NOMO-1 (cell line): ENCODE measurements around the gene AGBL2.
"Not testable (repeated sequence)": the region's sequence is repeated elsewhere in the genome, so short reads cannot be mapped to it uniquely, and the experiment has no call there.

Source experiments
- DNase-seq, 2 experiments: peaks; one replicate each; lab custom pipeline; 2025; ENCODE audit not compliant: unreplicated experiment in 2 of 2; lab: John Stamatoyannopoulos, UW

Gene AGBL2

DNA sequence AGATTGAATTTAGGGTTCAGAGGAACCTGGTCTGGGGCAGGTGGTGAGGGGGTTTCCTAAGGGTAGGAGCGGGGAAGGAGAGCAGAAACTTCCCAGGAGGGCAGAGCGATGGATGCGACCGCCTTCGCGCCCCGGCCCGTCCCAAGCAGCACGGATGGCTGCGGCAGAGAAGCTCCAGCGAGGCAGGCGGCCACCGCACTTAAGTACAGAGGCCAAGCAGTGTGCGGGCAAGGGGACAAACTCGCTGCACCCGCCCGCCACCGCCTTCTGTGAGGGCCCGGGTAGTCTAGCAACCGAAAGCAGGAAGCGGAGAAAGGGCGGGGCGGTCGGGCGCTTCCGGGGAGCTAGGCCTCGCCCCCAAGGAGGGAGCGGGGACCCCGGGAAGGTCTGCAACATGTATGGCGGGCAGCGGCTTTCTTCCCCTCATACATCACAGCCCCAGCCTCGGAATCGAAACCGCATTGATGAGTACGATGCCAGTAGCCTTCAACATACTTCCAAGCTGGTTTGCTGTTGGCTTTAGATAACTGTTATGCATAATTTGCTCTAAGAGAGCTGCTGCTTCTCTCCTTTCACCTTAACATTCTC lies at the start of gene AGBL2:
TSS of gene AGBL2 (minus strand) at position 288 of the 588 bp plus-strand sequence. CDS start 719 bp downstream, outside the sequence.
- DNase-seq, result peak; percentile 41 to 56

GRCh38 chr11:47759291-47759690 lies 44.1 kb upstream of the AGBL2 start:
- not testable (repeated sequence) for DNase-seq

DNA sequence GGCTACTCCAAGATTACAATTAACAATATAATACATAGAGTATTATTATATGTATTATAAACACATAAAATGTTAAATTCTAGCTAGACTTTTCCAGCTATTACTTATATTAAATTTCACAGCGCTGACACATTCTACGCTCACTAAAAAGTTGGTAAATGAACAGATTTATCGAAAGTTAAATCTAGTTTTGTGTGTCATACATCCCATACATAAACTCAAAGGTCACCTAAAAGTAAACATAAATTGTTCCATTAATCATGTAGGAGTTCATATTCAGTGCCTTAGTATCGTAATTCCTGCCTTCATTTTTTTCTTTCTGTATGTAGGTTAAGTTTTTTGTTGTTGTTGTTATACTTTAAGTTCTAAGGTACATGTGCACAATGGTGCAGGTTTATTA lies 41.0 kb upstream of the AGBL2 start:
- DNase-seq, result no peak

GRCh38 chr11:47750725-47751124 lies 35.6 kb upstream of the AGBL2 start:
- no peak for DNase-seq

- DNase-seq, result not testable (repeated sequence)
Observed at GRCh38 chr11:47742494-47742893, 27.3 kb upstream of the AGBL2 start.

DNA sequence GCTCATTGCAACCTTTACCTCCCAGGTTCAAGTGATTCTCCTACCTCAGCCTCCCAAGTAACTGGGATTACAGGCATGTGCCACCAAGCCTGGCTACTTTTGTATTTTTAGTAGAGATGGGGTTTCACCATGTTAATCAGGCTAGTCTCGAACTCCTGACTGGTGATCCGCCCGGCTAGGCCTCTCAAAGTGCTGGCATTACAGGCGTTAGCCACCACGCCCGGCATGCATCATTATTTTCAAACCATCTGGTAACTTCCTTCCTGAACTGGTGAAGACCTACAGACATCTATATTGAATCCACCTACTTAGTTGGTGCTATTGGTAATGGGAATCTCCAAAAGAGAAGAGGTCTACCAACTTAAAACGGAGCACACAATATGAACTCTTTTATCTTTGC lies 22.6 kb upstream of the AGBL2 start:
- not testable (repeated sequence) for DNase-seq

DNA sequence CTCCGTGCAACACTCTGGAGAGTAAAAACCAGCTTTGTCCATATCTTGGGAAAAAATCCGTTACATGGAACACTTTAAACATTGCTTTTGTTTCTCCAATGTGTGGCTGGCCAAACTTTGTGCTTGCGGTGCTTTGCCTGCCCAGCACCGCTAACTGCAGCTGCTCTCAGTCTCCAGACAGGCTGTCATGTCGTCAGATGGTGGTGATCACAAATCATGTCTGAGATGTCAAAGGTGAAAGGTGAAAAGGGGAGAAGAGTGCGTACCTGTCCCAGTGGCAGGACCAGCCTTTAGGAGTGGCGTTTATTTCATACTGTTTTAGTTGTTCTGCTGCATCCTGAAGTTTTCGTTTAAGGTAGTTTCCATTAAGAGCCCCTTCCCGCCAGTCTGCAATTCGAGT lies 17.1 kb upstream of the AGBL2 start:
- DNase-seq, result no peak

GRCh38 chr11:47731475-47731874 lies 16.3 kb upstream of the AGBL2 start:
- DNase-seq, result no peak

- DNase-seq, result no peak
Observed at GRCh38 chr11:47726878-47727514, 11.8 kb upstream of the AGBL2 start.

- no peak for DNase-seq
Observed at GRCh38 chr11:47726118-47726442, 10.9 kb upstream of the AGBL2 start.

DNA sequence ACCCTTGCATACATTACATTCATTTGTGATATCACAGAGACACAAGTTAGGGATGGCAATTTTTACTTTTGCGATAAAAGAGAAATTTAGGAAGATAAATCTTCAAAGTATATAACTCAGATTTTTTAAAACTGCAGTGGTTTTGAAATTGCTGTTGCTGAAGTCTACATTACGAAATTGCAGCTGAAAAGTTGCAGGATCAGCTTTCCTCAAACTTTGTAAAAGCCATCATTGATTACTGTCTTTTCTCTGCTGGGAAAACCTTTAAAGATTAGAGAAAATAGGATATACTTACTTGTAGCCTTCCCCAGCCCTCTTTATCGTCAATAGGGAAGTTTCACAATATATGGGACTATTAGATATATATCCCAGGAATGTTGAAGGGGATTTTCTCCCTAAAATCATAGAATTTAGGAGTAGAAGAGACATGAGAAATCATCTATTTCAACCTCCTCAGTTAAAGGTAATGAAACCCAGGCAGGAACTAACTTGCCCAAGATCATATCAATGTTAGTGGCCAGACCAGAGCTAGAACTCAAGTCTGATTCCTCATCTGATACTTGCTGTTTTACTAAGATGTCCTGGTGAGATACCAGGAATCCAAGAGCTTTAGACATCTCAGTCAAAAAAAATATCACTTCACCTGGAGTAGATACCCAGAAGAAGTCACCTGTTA lies 10.4 kb upstream of the AGBL2 start:
- no peak for DNase-seq

DNA sequence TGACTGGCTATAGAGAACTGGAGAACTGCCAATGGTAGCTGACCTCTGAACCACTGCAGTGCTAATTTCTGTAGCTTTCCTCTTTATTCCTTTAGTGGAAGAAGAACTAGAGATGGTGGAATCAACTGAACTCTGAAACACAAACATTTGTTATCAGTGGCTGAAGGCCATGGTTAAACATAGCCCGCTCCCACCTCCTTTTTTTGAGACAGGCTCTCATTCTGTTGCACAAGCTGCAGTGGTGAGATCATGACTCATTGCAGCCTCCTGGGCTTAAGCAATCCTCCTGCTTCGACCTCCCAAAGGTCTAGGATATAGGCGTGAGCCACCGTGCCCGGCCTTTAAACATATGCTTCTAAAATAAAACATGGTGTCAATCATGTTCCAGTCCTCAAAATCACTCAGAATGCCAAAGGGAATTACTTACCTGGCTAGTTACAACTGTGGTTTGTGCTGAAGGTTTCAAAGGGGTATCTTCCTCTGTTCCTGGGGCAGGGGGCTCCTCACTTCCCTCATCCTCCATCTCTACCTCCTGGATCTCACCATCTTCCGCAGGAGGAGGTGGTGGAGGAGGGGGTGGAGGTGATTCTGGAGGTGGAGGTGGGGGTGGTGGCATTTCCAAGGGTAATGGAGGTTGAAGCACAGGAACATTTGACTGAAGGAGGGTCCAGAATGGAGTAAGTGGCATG lies 9.0 kb upstream of the AGBL2 start:
- DNase-seq, result peak; percentile 45 to 50

- no peak for DNase-seq
Observed at GRCh38 chr11:47723041-47723440, 7.9 kb upstream of the AGBL2 start.

DNA sequence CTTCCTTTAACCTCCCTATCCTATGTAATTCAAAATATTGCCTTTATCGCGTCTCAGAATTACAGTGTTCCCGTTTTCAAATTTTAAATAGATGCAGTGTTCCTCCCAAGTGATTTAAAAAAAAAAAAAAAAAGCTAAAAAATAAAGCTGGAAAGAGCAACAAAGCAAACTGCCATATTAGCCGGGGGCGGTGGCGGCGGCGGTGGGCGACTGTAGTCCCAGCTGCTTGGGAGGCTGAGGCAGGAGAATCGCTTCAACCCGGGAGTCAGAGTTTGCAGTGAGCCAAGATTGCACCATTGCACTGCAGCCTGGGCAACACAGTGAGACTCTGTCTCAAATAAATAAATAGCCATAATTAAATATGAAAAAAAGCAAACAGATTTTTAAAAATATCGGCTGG lies 5.5 kb upstream of the AGBL2 start:
- DNase-seq, result no peak

- DNase-seq, result no peak
Observed at GRCh38 chr11:47716692-47717091, 1.5 kb upstream of the AGBL2 start.

DNA sequence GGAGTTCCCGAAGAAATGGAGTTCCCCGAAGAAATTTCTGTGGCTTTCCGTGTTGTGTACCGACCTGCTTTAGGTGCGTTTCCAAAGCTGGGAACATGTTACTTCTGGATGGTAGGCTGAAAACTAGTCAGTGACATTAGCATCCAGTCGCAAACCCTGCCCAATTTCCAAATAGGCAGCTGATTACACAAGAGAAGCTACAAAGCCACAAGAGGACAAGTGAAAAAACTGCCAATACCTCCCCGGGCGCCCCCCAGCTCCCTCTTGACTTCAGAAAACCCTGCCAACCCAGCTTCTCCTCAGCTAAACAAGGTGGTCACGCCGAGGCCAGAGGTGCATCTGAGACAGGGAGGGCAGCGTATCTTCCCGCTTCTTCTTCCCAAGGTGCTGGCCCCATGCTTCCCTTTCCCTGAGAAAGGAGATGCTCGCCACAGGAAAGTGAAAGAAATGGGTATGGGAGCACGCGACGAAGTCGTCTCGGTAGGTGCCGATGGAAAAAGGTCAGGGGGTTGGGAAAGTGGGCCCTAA lies 551 bp downstream of the AGBL2 start:
- peak; percentile 14 to 23 for DNase-seq

DNA sequence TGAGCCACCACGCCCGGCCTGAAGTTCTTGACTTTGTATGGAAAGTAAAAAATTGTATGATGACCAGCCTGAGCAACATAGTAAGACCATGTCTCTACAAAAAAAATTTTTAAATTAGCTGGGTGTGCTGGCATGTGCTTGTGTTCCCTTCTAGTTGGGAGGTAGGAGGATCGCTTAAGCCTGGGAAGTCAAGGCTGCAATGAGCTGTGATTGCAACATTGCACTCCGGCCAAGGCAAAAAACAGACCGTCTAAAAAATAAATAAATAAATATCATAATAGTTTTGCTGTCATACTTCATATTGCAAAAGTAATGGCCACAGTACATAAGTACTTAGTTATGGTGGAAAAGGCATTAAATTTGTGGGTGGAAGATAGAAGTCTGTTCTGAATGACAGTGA lies 3.4 kb downstream of the AGBL2 start:
- DNase-seq, result no peak

- no peak for DNase-seq
Observed at GRCh38 chr11:47711225-47711624, 3.9 kb downstream of the AGBL2 start.

- not testable (repeated sequence) for DNase-seq
Observed at GRCh38 chr11:47707275-47707786, 7.8 kb downstream of the AGBL2 start.

DNA sequence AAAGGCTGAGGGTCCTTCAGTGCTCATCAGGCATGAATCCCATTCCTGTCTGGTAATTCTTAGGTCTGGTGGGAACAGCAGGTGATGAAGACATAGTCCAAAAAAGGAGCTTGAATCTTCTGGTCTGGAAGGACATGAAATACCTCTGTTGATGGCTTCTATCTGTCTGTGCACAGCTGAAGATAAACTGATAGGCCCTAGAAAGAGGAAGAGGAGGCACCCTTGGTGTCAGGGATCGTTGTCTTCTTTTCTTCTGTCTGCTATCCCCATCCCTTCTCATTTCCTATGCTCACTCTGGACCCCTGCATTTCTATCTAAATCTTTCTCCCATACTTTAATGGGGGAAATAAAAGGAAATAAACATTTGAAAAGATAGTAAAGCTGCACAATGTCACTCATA lies 9.4 kb downstream of the AGBL2 start:
- DNase-seq, result peak in 1 of 2 experiments; percentile 24

DNA sequence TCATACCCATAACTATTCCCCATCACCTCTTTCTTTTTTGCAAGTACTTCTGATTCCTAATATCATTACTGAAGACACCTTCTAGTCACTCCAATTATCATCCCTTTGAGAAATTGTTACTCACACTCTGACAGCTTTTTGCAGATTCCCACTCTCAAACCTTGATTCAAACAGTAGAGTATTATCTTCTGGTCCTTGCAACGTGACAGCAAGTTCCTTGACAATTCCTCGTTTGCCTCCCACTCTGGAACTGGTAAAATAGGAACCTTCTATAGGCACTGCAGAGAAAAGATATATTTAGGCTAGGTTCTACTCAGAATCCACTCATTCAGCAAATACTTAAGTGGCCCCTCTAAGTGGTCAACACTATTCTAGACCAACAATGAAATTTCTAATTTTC lies 23.2 kb downstream of the AGBL2 start:
- no peak for DNase-seq
